Stimulated activated CD4-positive, alpha-beta T cell treated with anti-CD3 and anti-CD28 coated beads, TNF-alpha, amount 100 ng/mL, for 48 hours (primary cell): Measurements from ENCODE around the gene OR4L1.
"Not testable (repeated sequence)": the region's sequence is repeated elsewhere in the genome, so short reads cannot be mapped to it uniquely, and the experiment has no call there.

Experiments used
- DNase-seq, 3 donors: peaks; one replicate each; pipeline ENCODE4 v3.0.0-alpha.2; 2020; ENCODE audit warnings: low read depth in 3 of 3

Gene OR4L1, protein sequence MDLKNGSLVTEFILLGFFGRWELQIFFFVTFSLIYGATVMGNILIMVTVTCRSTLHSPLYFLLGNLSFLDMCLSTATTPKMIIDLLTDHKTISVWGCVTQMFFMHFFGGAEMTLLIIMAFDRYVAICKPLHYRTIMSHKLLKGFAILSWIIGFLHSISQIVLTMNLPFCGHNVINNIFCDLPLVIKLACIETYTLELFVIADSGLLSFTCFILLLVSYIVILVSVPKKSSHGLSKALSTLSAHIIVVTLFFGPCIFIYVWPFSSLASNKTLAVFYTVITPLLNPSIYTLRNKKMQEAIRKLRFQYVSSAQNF

DNA sequence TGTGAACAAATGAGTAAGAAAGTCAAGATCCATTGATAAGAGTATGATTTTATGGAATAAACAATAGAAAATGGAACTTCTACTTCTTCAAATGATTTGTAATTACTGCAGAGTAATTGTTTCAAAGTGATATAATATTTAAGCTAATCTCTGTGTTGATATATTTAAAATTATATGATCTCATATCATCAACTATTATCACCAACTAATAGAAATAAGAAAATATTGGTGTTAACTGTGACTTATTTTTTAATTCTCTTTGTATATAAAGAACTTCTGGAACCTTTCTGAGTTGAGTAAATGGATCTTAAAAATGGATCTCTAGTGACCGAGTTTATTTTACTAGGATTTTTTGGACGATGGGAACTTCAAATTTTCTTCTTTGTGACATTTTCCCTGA is at the start of gene OR4L1:
TSS of gene OR4L1 (plus strand) at position 301 of the 400 bp plus-strand sequence. CDS start at position 301, 0 bp downstream.
- DNase-seq: no peak

DNA sequence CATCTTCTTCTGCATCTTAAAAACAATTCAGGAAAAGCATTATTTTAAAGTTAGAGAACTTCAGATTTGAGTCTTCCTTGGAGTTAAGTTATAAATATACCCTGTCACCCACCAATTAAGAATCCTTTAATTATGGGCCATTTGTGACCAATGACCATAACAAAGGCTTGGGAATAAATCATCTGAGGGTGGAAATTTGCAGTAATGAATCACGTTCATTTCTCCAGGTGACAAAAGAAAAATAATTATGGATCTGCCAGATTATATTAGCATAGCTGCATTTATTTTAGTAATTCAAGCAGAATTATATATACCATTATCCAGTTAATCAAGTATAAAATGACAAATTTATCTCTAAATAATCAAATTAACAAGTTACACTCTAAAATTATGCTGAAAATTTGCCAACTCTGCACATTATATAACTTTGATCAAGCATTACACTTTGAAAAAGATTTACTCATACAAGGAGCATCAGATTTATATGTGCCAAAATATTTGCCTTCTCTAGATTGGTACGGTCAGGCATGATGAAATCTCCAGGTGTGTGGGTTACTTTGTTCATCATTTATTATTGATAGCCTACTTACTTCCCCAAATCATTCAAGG is 40.5 kb upstream of the OR4L1 start, which contains the start of gene OR4K14:
TSS of gene OR4K14 (minus strand) at position 51 of the 609 bp plus-strand sequence. CDS start 4,114 bp downstream, outside the sequence.
- DNase-seq: no peak

DNA sequence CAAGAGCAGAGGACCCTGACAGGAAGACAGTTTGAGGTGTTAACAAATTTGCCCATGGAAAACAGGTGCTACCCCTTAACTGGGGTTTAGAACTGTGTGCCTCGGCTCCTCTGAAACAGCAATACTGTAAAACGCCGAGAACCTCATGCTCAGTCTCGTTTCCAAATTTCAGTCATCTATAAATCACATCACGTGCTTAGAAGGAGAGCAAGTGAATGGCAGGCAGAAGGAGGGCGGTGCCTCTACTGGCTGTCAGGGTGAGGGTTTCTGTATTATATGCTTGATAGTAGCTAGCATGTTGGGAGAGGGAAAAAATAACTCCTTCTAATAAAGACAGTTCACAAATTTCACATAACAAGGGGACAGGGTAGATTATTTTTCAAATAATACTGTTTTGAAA is 28.8 kb upstream of the OR4L1 start:
- no peak for DNase-seq

DNA sequence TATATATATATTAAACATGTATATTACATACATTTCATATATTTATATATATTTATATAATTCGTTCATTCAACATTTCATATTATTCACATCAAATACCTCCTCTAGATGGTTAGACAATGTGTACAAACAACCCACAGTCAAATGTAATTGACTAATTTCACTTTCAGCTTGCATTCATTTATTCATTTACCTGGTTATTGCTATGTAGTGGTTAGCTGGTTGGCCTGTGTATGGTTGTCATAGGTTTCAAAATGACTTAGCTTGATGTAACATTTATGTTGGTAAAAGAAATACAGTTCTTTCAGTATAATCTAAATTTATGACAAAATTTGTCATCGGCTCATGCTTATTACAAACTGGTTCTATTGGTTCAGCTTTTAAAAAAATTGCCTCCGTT is 24.4 kb upstream of the OR4L1 start:
- no peak for DNase-seq

DNA sequence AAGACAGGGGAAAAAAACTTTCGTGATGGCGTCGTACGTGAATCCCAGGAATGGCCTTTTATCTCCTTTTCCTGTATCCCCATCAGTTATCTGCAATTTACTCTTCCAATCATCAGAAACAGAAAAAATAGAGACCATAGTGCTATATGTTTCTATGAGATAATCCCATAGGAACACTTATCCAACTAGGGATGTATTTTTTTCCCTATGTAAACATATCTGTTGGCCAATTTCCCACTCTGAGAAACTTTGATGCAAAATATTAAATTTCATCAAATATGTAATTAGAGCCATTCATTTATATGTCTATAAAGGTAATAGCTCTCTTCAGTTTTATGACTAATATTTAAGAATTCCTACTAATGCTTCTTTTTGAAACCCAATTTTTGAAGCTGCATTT is 23.9 kb upstream of the OR4L1 start, which contains the start of gene OR4K13:
TSS of gene OR4K13 (minus strand) at position 101 of the 400 bp plus-strand sequence. CDS start 1,280 bp downstream, outside the sequence.
- DNase-seq: no peak

DNA sequence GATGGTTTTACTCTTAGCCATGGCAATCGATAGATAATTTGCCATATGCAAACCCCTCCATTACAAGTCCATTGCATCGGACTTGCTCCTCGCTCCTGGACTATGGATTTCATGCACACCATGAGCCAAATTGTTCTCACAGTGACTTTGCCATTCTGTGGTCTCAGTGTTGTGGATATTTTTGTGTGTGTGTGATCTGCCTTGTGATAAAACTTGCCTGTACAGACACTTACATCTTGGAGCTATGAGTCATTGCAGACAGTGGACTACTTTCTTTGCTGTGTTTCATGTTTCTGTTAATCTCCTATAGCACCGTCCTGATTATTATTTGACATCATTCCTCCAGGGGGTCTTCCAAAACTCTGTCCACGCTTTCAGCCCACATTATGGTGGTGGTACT is 15.6 kb upstream of the OR4L1 start:
- DNase-seq: no peak

DNA sequence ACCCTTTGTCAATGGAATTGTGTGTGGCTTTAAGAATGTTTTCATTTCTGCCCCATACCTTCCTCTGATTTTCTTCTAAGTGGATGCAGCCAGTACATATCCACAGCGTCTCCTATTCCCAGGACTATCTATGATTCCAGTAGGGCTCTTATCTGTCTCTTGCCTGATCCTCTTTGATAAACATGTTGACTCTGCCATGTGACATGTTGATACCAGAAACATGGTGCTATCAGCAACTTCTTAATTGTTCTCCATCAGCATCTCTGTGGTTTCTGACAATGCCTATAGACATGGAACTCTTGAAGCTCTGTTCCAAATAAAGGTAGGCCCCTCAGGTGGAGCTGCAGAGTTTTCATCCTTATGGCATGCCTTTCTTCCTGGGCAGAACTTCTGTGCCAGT is 11.6 kb upstream of the OR4L1 start:
- no peak for DNase-seq

DNA sequence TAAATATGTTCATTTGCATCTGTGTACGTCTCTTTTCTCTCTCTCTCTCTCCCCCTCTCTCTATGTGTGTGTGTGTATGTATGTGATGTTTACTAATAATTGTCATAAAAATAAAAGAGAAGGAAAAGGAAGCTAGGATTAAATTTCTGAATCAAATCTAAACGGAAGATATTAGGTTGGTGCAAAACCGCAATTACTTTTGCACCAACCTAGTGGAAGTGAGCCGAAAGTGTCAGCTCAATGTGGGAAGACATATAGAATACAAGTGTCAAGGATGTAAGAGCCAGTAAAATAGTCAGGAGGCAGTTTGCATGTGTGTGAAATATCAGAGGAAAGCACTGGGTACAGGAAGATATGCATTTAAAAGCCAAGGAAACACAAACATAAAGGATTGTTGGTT is 32.2 kb downstream of the OR4L1 start:
- DNase-seq: no peak

DNA sequence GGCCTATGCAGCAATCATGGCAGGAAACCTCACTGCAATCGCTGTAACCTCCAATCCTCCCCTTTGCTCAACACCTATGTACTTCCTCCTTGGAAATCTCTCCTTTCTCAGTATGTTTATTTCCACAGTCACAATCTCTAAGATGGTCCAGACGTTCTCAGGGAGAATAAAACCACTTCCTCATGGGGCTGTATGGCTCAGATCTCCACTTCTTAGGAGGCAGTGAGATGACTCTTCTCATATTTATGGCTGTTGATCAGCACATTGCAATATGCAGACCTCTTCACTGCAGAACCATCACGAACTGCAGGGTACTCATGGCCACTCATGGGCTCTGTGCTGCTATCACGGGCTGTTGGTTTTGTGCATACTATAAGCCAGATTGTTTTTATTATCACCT is 33.6 kb downstream of the OR4L1 start:
- DNase-seq: no peak

DNA sequence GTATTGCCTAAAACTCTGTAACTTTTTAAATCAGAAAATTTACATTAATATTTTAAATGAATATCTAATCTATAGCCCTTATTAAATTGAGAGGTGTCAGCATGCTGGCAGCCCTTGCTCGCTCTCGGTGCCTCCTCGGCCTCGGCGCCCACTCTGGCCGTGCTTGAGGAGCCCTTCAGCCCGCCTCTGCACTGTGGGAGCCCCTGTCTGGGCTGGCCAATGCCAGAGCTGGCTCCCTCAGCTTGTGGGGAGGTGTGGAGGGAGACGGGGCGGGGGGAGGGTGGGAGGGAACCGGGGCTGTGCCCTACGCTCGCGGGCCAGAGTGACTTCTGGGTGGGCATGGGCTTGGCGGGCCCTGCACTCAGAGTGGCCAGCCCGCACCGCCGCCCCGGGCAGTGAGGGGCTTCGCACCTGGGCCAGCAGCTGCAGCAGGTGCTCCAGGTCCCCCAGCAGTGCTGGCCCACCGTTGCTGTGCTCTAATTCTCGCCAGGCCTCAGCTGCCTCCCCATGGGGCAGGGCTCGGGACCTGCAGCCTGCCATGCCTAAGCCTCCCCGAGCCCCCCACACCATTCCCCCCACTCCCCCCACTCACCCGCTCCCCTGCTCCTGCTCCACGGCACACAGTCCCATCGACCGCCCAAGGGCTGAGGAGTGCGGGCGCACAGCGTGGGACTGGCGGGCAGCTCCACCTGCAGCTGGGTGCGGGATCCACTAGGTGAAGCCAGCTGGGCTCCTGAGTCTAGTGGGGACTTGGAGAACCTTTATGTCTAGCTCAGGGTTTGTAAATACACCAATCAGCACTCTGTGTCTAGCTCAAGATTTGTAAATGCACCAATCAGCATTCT is 39.3 kb downstream of the OR4L1 start:
- DNase-seq: not testable (repeated sequence)

DNA sequence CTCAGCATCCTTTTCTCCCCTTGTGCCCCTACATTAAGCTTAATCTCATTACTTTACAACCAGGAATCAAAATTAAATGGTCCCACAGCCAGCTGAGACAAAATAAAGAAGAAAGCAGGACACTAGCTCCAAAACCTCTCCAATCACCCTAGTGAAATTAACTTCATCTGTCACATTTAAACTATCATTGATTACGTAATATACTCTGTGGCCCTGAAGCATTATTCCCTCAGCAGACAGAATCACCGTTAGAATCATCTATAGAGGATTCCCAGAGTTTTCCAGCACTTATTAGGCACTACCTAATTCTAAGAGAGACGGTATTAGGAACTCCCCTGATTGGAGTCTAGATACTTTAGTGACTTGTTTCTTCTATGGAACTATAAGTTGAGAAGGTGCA is 50.6 kb downstream of the OR4L1 start, which contains the start of gene OR4K17:
TSS of gene OR4K17 (plus strand) at position 302 of the 400 bp plus-strand sequence. CDS start 6,761 bp downstream, outside the sequence.
- no peak for DNase-seq
